ENCODE results near the gene EPN1.
"Not testable (repeated sequence)": the region's sequence is repeated elsewhere in the genome, so short reads cannot be mapped to it uniquely, and the experiment has no call there.

Gene EPN1

DNA sequence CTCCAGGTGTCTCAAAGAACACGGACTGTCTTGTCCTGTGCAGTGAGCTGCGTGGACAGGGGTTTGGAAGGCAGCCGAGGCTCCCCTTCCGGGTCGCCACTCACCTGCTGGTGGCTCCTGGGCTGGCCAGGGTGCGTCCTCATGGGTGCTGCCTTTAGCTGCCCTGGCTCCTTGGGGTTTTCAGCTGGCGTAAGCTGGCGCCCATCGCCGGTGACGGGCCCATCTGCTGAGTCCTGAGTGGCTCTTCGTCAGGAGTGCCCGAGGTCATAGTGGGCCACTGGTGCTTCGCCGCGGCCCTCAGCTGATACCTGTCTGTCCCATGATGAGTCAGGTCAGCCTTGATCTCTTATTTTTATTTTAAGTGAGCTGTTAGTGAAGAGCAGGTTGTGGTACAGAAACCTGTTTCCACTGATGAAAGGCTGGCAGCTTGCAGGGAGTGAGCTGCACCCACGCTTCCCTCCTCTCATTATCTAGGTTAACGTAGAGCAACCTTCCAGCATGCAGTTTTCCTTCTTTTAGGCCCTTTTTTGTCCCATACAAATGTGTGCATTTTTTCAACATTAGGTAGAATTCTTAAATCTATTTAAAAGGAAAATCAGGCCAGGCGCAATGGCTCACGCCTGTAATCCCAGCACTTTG, 18.4 kb downstream of the EPN1 start:
- DNase-seq (ENCODE audit: low read depth in 3 of 3): no peak

DNA sequence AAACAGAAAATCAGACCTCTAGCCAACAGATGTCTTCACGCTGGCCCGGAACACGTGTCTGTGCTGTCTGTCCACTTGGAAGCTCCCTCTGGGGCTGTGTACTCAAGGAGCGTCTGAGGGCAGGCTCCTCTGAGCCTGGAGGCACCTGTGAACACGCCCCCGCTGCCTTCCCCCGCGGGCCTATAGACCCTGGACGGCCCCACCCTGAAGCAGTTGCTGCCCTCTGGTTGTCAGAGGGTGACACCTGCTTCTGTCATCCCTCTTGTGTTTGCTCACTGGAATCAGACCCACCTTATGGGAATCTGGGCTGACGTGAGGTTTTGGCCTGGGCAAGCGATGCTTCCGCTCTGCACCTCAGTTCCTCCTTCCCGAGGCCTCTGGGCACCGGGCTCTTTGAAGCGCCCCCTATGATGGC, 19.2 kb downstream of the EPN1 start:
- no peak for DNase-seq (ENCODE audit: low read depth in 3 of 3)

GRCh38 chr19:55694656-55695491, 19.8 kb downstream of the EPN1 start:
- no peak for DNase-seq (ENCODE audit: low read depth in 3 of 3)

GRCh38 chr19:55695511-55696290, 20.7 kb downstream of the EPN1 start:
- DNase-seq (ENCODE audit: low read depth in 3 of 3): no peak

- DNase-seq (ENCODE audit: low read depth in 3 of 3): no peak
Measured at GRCh38 chr19:55696301-55697068, 21.5 kb downstream of the EPN1 start.

DNA sequence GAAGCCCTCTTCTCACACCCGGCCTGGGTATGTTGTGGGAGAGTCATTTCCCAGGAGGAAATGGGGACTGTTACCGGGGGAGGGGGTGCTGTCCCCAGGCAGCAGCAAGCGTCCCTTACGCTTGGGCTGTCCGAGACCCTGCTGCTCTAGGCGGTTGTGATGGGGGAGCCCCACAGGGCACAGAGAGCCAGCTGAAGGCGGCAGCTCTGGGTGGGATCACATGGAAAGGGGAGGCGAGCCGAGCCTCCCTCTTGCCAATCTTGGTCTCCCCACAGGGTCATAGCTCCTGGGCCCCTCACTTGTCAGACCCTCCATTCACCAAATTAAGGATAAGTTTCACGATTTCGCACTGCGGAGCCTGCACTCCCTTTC, 22.0 kb downstream of the EPN1 start:
- no peak for DNase-seq (ENCODE audit: low read depth in 3 of 3)

GRCh38 chr19:55697698-55698097, 22.7 kb downstream of the EPN1 start:
- DNase-seq (ENCODE audit: low read depth in 3 of 3): no peak

DNA sequence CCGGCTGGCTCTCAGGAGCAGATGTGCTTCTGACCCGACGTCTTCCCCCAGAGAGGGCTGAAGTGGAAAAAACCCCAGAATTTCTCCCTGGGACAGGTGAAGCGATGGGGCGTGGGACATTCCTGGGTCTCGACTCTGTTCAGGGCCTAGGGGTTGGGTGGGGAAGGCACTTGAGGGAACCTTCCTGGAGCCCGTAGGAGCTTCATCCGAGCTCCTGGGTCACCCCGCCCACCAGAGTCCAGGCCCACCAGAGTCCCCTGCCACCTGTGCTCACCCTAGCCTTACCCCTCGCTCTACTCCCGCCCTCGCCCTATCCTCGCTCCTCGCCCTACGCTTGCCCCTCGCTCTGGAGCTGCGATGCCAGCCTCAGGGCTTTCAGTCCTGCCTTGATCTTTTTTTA, 23.2 kb downstream of the EPN1 start:
- no peak for DNase-seq (ENCODE audit: low read depth in 3 of 3)

GRCh38 chr19:55699221-55699620, 24.2 kb downstream of the EPN1 start:
- no peak for DNase-seq (ENCODE audit: low read depth in 3 of 3)

- DNase-seq (ENCODE audit: low read depth in 3 of 3): no peak
Measured at GRCh38 chr19:55700813-55701212, 25.8 kb downstream of the EPN1 start.

- DNase-seq (ENCODE audit: low read depth in 3 of 3): no peak
Measured at GRCh38 chr19:55702131-55702627, 27.2 kb downstream of the EPN1 start.

DNA sequence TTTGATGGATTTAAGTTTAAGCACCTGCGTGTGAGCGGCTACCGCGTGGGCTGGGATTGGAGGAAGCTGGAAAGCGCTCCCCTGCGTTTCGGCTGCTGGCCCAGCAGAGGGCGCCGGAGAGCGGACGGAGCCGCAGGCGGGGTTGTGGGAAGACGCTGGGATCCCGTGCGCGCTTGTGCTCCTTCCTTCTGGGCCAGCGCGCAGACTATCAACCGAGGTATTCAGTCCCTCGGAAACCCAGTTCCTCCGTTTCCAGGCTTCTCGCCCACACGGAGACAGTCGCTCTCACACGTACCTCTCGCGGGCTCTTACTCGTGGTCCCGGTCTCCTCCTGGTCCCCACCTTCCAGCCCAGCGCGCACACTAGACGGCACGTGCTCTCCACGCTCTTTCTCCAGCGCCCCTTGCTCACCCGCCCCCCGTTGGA, 28.8 kb downstream of the EPN1 start:
- peak; percentile 23 to 39 (median 26) for DNase-seq (ENCODE audit: low read depth in 3 of 3)

- no peak for DNase-seq (ENCODE audit: low read depth in 3 of 3)
Measured at GRCh38 chr19:55704494-55705245, 29.6 kb downstream of the EPN1 start.

- no peak for DNase-seq (ENCODE audit: low read depth in 3 of 3)
Measured at GRCh38 chr19:55705972-55706371, 30.9 kb downstream of the EPN1 start.

- DNase-seq (ENCODE audit: low read depth in 3 of 3): no peak
Measured at GRCh38 chr19:55711719-55712118, 36.7 kb downstream of the EPN1 start.

DNA sequence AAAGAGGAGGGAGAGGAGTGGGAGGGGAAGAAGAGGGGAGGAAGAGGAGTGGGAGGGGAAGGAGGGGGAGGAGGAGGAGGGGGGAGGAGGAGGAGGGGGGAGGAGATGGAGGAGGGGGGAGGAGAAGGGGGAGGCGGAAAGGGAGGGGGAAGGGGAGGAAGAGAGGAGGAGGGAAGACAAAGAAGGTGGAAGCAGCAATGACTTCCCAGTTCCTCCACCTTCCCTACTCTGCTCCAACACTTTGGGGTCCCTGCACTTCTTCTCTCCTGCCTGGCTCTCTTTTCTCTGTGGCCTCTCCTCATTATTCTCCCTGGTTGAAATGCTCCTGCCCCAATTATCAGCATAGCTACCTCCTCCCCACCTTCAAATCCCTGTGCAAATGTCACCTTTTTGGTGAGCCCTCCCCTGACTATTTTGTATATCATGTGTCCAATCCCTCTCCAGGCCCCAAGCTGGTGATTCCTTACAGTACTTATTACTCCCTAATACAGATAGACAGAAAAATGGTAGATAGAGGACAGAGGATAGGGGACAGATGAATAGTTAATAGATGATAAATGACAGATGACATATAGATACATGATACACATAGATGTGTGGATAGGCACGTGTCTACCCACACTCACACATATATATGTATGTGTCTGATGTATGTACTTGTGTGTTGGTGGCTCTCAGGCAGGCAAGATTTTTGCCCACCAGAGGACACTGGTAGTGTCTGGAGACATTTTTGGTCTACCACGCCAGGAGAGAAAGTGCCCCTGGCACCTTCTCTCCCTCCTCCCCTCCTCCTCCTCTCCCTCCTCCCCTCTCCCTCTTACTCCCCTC, 38.0 kb downstream of the EPN1 start:
- DNase-seq (ENCODE audit: low read depth in 3 of 3): no peak

GRCh38 chr19:55716531-55716930, 41.5 kb downstream of the EPN1 start:
- DNase-seq (ENCODE audit: low read depth in 3 of 3): no peak

DNA sequence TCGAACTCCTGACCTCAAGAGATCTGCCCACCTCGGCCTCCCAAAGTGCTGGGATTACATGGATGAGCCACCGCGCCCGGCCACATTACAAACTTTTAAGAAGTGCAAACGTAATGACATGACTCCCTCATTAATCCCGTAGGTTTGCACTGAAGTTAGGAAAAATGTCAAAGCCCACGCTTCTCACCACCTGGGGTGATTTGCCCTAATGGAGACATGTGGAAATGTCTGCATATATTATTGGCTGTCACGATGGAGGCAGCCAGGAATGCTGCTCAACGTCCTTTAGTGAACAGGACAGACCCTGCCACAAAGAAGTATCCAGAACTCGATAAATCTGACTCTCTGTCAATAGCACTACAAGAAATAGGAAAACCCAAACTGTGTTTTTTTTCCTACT, 42.2 kb downstream of the EPN1 start:
- no peak for DNase-seq (ENCODE audit: low read depth in 3 of 3)

DNA sequence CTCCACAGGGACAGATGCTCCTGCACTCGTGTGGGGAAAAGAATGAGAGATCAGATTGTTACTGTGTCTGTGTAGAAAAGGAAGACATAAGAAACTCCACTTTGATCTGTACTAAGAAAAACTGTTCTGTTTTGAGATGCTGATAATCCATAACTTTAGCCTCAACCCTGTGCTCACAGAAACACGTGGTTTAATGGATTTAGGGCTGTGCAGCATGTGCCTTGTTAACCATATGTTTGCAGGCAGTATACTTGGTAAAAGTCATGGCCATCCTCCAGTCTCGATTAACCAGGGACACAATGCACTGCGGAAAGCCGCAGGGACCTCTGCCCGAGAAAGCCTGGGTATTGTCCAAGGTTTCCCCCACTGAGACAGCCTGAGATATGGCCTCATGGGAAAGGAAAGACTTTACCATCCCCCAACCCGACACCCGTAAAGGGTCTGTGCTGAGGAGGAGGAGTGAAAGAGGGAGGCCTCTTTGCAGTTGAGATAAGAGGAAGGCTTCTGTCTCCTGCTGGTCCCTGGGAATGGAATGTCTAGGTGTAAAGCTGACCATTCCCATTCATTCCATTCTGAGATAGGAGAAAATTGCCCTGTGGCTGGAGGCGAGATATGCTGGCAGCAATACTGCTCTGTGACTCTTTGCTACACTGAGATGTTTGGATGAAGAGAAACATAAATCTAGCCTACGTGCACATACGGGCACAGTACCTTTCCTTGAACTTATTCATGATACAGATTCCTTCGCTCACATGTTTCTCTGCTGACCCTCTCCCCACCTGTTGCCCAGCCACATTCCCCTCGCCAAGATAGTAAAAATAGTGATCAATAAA, 43.1 kb downstream of the EPN1 start:
- not testable (repeated sequence) for DNase-seq (ENCODE audit: low read depth in 3 of 3)
